NT2/D1 (cell line): ENCODE measurements around the gene ATP8B4.

Experiments
- DNase-seq: peaks from one replicate; pipeline ENCODE4 v3.0.0-alpha.2; 2011; ENCODE audit warnings: low read depth, low spot score
- H3K27me3 ChIP-seq: 2 replicates; pipeline ENCODE4 v1.6.0; 2011; ENCODE audit warnings: mild to moderate bottlenecking; ENCODE audit not compliant: insufficient read length, insufficient read depth
- H3K36me3 ChIP-seq: 2 replicates; pipeline ENCODE4 v1.6.1; 2011; ENCODE audit warnings: mild to moderate bottlenecking, low read length, mixed read lengths; ENCODE audit not compliant: insufficient read depth, insufficient read length
- H3K4me1 ChIP-seq: 2 replicates; pipeline ENCODE4 v1.5.1; 2011; ENCODE audit not compliant: insufficient read depth, insufficient read length
- H3K4me3 ChIP-seq: 2 replicates; pipeline ENCODE4 v1.5.1; 2011; ENCODE audit warnings: low read depth; ENCODE audit not compliant: insufficient read length
- H3K9ac ChIP-seq: 2 replicates; pipeline ENCODE4 v1.6.0; 2011; ENCODE audit warnings: low read depth; ENCODE audit not compliant: insufficient read length
- H3K9me3 ChIP-seq: 2 replicates; pipeline ENCODE4 v1.5.1; 2011; ENCODE audit warnings: mild to moderate bottlenecking, low read length; ENCODE audit not compliant: insufficient read depth
- SUZ12 ChIP-seq: IDR thresholded peaks from 2 replicates; pipeline ENCODE4 v1.6.1; 2011; ENCODE audit not compliant: insufficient read length, insufficient read depth; ENCODE audit errors: extremely low read depth
- YY1 ChIP-seq: IDR thresholded peaks from 2 replicates; pipeline ENCODE4 v1.6.1; 2011; ENCODE audit not compliant: insufficient read length, insufficient read depth
- ZNF274 ChIP-seq: IDR thresholded peaks from 2 replicates; pipeline ENCODE4 v1.6.1; 2011; ENCODE audit warnings: mild to moderate bottlenecking, low read depth, low read length

The ATP8B4 gene

DNA sequence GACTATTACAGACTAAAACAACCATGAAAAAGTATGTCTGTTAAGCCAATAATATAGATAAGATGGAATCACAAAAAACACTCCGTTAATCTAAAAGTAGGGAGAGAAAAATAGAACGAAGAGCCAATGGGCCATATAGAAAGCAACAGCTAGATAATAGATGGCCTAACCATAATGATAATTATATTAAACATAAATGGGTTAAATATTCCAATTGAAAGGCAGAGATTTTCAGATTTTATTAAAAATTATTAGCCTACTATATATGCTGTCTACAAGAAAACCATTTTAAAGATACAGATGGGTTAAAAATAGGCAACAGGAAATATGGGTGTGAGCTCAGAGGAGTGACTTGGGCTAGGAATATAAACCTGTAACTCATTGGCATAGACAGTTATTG lies 76.3 kb downstream of the ATP8B4 start:
- no peaks in the 10 kb centered on the region for H3K36me3 ChIP-seq
- no peak overlapping the region for H3K9ac ChIP-seq
- DNase-seq = no peak
- H3K27me3 ChIP-seq = no peaks in the 10 kb centered on the region
- no peak overlapping the region for H3K4me3 ChIP-seq
- H3K9me3 ChIP-seq = peaks cover 5% of the 10 kb centered on the region; the same call in 1 of the 2 replicates
- TF ChIP-seq YY1 (no peak), ZNF274 (no peak), SUZ12 (no peak)
- no peaks in the 10 kb centered on the region for H3K4me1 ChIP-seq

DNA sequence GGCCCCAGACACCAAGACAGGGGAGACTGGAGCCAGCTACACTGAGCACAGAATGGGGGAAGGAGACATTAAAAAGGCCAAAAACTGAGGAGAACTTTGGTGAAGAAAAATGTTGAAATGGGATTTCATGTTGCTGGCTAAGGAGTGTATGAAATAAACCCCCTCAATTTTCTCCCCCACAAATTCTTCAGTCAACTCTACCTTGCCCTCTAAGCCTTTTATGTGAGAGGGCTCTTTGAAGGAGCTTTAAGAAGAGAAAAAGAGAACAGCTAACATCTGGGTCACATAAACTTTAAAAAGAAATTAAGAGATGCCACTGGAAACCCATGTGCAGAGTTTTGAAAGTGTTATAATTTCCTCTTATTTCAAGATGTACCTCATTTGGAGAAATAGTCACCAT lies 88.6 kb downstream of the ATP8B4 start:
- Histone ChIP-seq H3K36me3 (no peaks in the 10 kb centered on the region), H3K4me3 (no peak overlapping the region), H3K27me3 (no peaks in the 10 kb centered on the region), H3K9me3 (no peaks in the 10 kb centered on the region), H3K4me1 (no peaks in the 10 kb centered on the region), H3K9ac (no peak overlapping the region)
- DNase-seq = no peak
- TF ChIP-seq ZNF274 (no peak), SUZ12 (no peak), YY1 (no peak)

DNA sequence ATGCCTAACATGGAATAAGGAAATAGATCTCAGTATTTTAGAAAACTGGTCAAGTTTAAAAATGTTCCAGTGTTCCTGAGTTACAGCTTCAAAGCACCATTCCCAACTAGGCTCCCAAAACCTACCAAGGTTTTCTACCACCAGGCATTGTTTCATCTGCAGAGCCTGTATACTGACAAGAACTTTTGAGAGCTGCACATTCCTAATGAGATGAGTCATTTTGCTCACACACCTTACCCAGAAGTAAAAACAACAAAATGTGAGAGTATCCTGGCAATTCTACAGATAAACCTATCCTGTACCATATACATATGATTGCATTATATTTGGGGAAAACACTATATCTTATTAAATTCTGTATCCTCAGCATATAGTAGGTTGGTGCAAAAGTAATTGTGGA lies 90.7 kb downstream of the ATP8B4 start:
- no peaks in the 10 kb centered on the region for H3K9me3 ChIP-seq
- no peak for TF ChIP-seq YY1
- no peak for TF ChIP-seq ZNF274
- TF ChIP-seq SUZ12 = no peak
- DNase-seq = no peak
- no peaks in the 10 kb centered on the region for H3K36me3 ChIP-seq
- H3K27me3 ChIP-seq = no peaks in the 10 kb centered on the region
- H3K4me1 ChIP-seq = no peaks in the 10 kb centered on the region
- no peak overlapping the region for H3K4me3 ChIP-seq
- H3K9ac ChIP-seq = no peak overlapping the region

DNA sequence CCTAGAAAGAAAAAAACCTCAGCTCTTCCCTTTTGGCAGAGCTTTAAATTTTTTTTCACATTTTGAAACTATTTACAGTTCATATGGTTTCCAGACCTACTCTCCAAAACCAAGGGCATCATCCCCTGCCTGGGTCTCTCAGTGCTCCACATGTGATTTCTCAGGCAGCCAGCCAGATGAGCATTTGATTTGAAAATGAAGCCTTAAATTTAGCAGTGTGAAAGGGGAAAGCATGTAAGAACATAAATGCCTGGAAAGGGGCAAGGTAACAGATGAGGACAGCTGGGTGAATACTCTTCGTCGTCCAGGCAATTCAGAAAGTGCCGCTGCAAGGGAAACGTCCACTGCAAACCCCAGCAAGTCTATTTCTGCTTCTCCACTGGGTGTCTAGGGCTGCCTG lies 94.8 kb downstream of the ATP8B4 start:
- Histone ChIP-seq H3K4me3 (no peak overlapping the region), H3K9ac (no peak overlapping the region), H3K27me3 (no peaks in the 10 kb centered on the region), H3K9me3 (no peaks in the 10 kb centered on the region), H3K36me3 (no peaks in the 10 kb centered on the region), H3K4me1 (no peaks in the 10 kb centered on the region)
- no peak for DNase-seq
- TF ChIP-seq YY1 (no peak), SUZ12 (no peak), ZNF274 (no peak)

- no peak for DNase-seq
- Histone ChIP-seq H3K9ac (no peak overlapping the region), H3K27me3 (no peaks in the 10 kb centered on the region), H3K36me3 (no peaks in the 10 kb centered on the region), H3K4me3 (no peak overlapping the region), H3K4me1 (no peaks in the 10 kb centered on the region), H3K9me3 (no peaks in the 10 kb centered on the region)
- TF ChIP-seq ZNF274 = no peak
- no peak for TF ChIP-seq SUZ12
- TF ChIP-seq YY1 = no peak
Observed at GRCh38 chr15:50018491-50018890, 100.5 kb downstream of the ATP8B4 start.

DNA sequence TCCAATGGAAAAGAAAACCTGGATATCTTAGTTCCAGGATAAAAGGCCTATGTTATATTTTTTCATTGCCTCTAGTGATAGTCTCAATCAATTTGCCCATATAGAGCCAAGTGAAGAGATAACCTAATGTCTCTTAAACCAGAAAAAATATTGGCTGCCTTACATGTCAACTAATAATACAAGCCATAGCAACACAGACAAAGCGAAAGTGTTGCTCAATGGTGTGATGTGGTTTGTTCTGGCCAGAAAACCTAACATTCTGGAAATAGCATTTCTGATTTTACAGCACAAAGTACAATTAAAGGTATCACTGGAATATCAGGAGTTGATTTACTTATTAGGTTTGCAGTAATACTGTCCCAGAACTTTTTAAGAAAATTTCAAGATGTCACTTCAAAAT lies 101.5 kb downstream of the ATP8B4 start:
- Histone ChIP-seq H3K4me3 (no peak overlapping the region), H3K9me3 (no peaks in the 10 kb centered on the region), H3K36me3 (no peaks in the 10 kb centered on the region), H3K27me3 (no peaks in the 10 kb centered on the region), H3K4me1 (no peaks in the 10 kb centered on the region), H3K9ac (no peak overlapping the region)
- TF ChIP-seq ZNF274 (no peak), YY1 (no peak), SUZ12 (no peak)
- no peak for DNase-seq

- no peaks in the 10 kb centered on the region for H3K9me3 ChIP-seq
- no peaks in the 10 kb centered on the region for H3K27me3 ChIP-seq
- H3K36me3 ChIP-seq = no peaks in the 10 kb centered on the region
- no peak for DNase-seq
- no peak overlapping the region for H3K4me3 ChIP-seq
- no peaks in the 10 kb centered on the region for H3K4me1 ChIP-seq
- H3K9ac ChIP-seq = no peak overlapping the region
- no peak for TF ChIP-seq SUZ12
- TF ChIP-seq ZNF274 = no peak
- no peak for TF ChIP-seq YY1
Observed at GRCh38 chr15:50016951-50017350, 102.1 kb downstream of the ATP8B4 start.

DNA sequence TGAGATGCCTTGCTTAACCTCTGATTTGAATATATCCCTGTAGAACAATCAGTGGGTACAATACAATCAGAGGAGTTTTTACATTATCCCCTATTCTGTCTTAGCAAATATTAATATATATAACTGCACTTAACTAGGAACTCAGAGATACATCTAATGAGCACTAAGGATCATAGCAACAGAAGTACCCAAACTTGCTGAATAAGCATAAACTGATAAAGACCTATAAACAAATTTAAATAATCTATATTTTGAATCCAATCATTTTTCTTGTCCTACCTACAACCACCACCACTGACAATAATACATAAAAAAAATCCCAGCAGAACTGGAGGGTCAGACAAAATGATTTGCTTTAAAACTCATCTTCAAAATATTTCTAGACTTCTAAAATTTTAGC lies 106.2 kb downstream of the ATP8B4 start:
- DNase-seq = no peak
- Histone ChIP-seq H3K9ac (no peak overlapping the region), H3K4me1 (no peaks in the 10 kb centered on the region), H3K27me3 (no peaks in the 10 kb centered on the region), H3K4me3 (no peak overlapping the region), H3K9me3 (no peaks in the 10 kb centered on the region), H3K36me3 (no peaks in the 10 kb centered on the region)
- TF ChIP-seq ZNF274 (no peak), YY1 (no peak), SUZ12 (no peak)
